Stimulated activated CD4-positive, alpha-beta T cell treated with anti-CD3 and anti-CD28 coated beads, Interleukin-4, amount 100 ng/mL, for 48 hours (primary cell): ENCODE data around the gene WDR27.
A peak's percentile ranks its signal among the peaks of the same experiment; 100 is the strongest.

Source experiments
- DNase-seq, 2 donors: peaks; one replicate each; pipeline ENCODE4 v3.0.0-alpha.2; 2020; ENCODE audit warnings: low read depth in 2 of 2

The WDR27 gene

GRCh38 chr6:169709293-169709692, 7.5 kb upstream of the WDR27 start:
- DNase-seq, result no peak

GRCh38 chr6:169707772-169708171, 5.9 kb upstream of the WDR27 start:
- no peak for DNase-seq

- no peak for DNase-seq
Measured at GRCh38 chr6:169702840-169703246, 1.0 kb upstream of the WDR27 start.

GRCh38 chr6:169701311-169701953, 397 bp downstream of the WDR27 start:
- DNase-seq, result no peak

- DNase-seq, result no peak
Measured at GRCh38 chr6:169700296-169700695, 1.5 kb downstream of the WDR27 start.

- DNase-seq, result peak in 1 of 2 donors; percentile 3
Measured at GRCh38 chr6:169697115-169697514, 4.7 kb downstream of the WDR27 start.

GRCh38 chr6:169695131-169695530, 6.7 kb downstream of the WDR27 start:
- no peak for DNase-seq

GRCh38 chr6:169692516-169692915, 9.3 kb downstream of the WDR27 start:
- no peak for DNase-seq

- DNase-seq, result no peak
Measured at GRCh38 chr6:169691260-169691659, 10.6 kb downstream of the WDR27 start.

GRCh38 chr6:169689287-169689686, 12.5 kb downstream of the WDR27 start:
- DNase-seq, result no peak

- DNase-seq, result no peak
Measured at GRCh38 chr6:169685860-169686259, 16.0 kb downstream of the WDR27 start.

GRCh38 chr6:169684056-169684455, 17.8 kb downstream of the WDR27 start:
- DNase-seq, result no peak

GRCh38 chr6:169678342-169678741, 23.5 kb downstream of the WDR27 start:
- no peak for DNase-seq

- no peak for DNase-seq
Measured at GRCh38 chr6:169677096-169677495, 24.7 kb downstream of the WDR27 start.

- DNase-seq, result no peak
Measured at GRCh38 chr6:169675011-169675410, 26.8 kb downstream of the WDR27 start.

- DNase-seq, result no peak
Measured at GRCh38 chr6:169671563-169671962, 30.3 kb downstream of the WDR27 start.

- DNase-seq, result no peak
Measured at GRCh38 chr6:169669889-169670288, 31.9 kb downstream of the WDR27 start.

GRCh38 chr6:169669147-169669546, 32.7 kb downstream of the WDR27 start:
- DNase-seq, result no peak

GRCh38 chr6:169668203-169668847, 33.5 kb downstream of the WDR27 start:
- DNase-seq, result no peak

- no peak for DNase-seq
Measured at GRCh38 chr6:169667716-169668115, 34.1 kb downstream of the WDR27 start.

- DNase-seq, result no peak
Measured at GRCh38 chr6:169666441-169666840, 35.4 kb downstream of the WDR27 start.

- no peak for DNase-seq
Measured at GRCh38 chr6:169665289-169665688, 36.5 kb downstream of the WDR27 start.

- no peak for DNase-seq
Measured at GRCh38 chr6:169664227-169664626, 37.6 kb downstream of the WDR27 start.

GRCh38 chr6:169663468-169663867, 38.4 kb downstream of the WDR27 start:
- no peak for DNase-seq
